Ishikawa (cell line): ENCODE results near the gene KNDC1.
A peak's percentile ranks its signal among the peaks of the same experiment; 100 is the strongest.

Source experiments
- CEBPB ChIP-seq: IDR thresholded peaks from 2 replicates; pipeline ENCODE4 v1.6.1; 2012
- CREB1 ChIP-seq: IDR thresholded peaks from 2 replicates; pipeline ENCODE4 v1.6.1; 2012; ENCODE audit warnings: low read depth
- EGR1 ChIP-seq: IDR thresholded peaks from 2 replicates; pipeline ENCODE4 v1.6.1; 2012
- EP300 ChIP-seq: IDR thresholded peaks from 2 replicates; pipeline ENCODE4 v1.6.1; 2012; ENCODE audit warnings: borderline replicate concordance
- RAD21 ChIP-seq: IDR thresholded peaks from 2 replicates; pipeline ENCODE4 v1.6.1; 2012; ENCODE audit warnings: low read depth
- TAF1 ChIP-seq: IDR thresholded peaks from 2 replicates; pipeline ENCODE4 v1.6.1; 2012; ENCODE audit warnings: low read depth, mild to moderate bottlenecking
- TCF12 ChIP-seq: IDR thresholded peaks from 2 replicates; pipeline ENCODE4 v1.6.1; 2012; ENCODE audit warnings: low read depth
- TEAD4 ChIP-seq: IDR thresholded peaks from 2 replicates; pipeline ENCODE4 v1.6.1; 2012
- YY1 ChIP-seq: IDR thresholded peaks from 2 replicates; pipeline ENCODE4 v1.6.1; 2012; ENCODE audit warnings: low read depth
- ZBTB7A ChIP-seq: IDR thresholded peaks from 2 replicates; pipeline ENCODE4 v1.6.1; 2012; ENCODE audit warnings: low read depth
- TF ChIP-seq, protein P1 (sequence below): IDR thresholded peaks from 2 replicates; pipeline ENCODE4 v1.6.1; 2012
- TF ChIP-seq, protein P2 (sequence below): IDR thresholded peaks from 2 replicates; pipeline ENCODE4 v1.6.1; 2012; ENCODE audit warnings: low read depth, mild to moderate bottlenecking

DNA sequence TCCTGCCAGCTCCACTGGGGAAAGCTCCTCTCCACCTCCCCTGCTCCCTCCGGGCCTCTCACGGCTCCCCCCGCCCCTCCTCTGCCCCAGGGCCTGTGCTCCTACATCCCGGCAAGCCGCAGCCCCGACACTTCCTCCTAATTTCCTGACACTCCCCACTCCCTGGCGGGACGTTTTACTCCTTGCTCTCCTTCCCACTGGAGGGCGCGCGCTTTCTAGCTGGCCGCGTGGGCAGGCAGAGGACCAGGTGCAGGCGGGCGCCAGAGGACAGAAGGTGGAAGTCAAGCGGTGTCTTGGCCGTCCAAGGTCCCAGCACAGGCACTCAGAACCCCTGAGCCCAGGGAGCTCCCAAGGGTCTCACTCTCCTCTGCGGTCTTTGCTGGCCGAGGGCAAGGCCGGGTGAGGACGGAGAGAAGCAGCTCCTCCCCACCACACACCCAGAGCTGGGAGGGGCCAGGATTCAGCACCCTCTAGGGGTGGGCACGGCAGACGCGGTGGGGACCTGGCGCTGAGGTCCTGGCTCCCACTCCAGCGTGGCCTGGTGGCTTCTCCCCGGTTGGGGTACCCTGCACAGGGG, 97.6 kb downstream of the KNDC1 start:
- TF ChIP-seq EP300, result no peak
- no peak for TF ChIP-seq YY1
- TF ChIP-seq, protein P1, sequence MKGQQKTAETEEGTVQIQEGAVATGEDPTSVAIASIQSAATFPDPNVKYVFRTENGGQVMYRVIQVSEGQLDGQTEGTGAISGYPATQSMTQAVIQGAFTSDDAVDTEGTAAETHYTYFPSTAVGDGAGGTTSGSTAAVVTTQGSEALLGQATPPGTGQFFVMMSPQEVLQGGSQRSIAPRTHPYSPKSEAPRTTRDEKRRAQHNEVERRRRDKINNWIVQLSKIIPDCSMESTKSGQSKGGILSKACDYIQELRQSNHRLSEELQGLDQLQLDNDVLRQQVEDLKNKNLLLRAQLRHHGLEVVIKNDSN, result no peak
- TF ChIP-seq RAD21, result peak; percentile 58
- no peak for TF ChIP-seq EGR1
- no peak for TF ChIP-seq ZBTB7A
- TF ChIP-seq, protein P2, sequence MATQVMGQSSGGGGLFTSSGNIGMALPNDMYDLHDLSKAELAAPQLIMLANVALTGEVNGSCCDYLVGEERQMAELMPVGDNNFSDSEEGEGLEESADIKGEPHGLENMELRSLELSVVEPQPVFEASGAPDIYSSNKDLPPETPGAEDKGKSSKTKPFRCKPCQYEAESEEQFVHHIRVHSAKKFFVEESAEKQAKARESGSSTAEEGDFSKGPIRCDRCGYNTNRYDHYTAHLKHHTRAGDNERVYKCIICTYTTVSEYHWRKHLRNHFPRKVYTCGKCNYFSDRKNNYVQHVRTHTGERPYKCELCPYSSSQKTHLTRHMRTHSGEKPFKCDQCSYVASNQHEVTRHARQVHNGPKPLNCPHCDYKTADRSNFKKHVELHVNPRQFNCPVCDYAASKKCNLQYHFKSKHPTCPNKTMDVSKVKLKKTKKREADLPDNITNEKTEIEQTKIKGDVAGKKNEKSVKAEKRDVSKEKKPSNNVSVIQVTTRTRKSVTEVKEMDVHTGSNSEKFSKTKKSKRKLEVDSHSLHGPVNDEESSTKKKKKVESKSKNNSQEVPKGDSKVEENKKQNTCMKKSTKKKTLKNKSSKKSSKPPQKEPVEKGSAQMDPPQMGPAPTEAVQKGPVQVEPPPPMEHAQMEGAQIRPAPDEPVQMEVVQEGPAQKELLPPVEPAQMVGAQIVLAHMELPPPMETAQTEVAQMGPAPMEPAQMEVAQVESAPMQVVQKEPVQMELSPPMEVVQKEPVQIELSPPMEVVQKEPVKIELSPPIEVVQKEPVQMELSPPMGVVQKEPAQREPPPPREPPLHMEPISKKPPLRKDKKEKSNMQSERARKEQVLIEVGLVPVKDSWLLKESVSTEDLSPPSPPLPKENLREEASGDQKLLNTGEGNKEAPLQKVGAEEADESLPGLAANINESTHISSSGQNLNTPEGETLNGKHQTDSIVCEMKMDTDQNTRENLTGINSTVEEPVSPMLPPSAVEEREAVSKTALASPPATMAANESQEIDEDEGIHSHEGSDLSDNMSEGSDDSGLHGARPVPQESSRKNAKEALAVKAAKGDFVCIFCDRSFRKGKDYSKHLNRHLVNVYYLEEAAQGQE, result no peak
- no peak for TF ChIP-seq TCF12
- no peak for TF ChIP-seq CEBPB
- TF ChIP-seq TEAD4, result no peak
- no peak for TF ChIP-seq CREB1
- no peak for TF ChIP-seq TAF1
